ENCODE data around the gene CIPC.
A peak's percentile ranks its signal among the peaks of the same experiment; 100 is the strongest.

The CIPC gene

GRCh38 chr14:77133720-77134338 lies 35.8 kb downstream of the CIPC start:
- Mint-ChIP-seq H3K27me3 (ENCODE audit: low read depth) (peaks cover 93% of the 10 kb centered on the region), H3K4me1 (no peaks in the 10 kb centered on the region), H3K9me3 (no peaks in the 10 kb centered on the region), H3K36me3 (ENCODE audit: low read depth) (no peaks in the 10 kb centered on the region), H3K4me3 (no peak overlapping the region), H3K27ac (no peak overlapping the region)
- TF ChIP-seq, protein P1, sequence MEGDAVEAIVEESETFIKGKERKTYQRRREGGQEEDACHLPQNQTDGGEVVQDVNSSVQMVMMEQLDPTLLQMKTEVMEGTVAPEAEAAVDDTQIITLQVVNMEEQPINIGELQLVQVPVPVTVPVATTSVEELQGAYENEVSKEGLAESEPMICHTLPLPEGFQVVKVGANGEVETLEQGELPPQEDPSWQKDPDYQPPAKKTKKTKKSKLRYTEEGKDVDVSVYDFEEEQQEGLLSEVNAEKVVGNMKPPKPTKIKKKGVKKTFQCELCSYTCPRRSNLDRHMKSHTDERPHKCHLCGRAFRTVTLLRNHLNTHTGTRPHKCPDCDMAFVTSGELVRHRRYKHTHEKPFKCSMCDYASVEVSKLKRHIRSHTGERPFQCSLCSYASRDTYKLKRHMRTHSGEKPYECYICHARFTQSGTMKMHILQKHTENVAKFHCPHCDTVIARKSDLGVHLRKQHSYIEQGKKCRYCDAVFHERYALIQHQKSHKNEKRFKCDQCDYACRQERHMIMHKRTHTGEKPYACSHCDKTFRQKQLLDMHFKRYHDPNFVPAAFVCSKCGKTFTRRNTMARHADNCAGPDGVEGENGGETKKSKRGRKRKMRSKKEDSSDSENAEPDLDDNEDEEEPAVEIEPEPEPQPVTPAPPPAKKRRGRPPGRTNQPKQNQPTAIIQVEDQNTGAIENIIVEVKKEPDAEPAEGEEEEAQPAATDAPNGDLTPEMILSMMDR (IDR thresholded peaks at IDR 0.05; ENCODE audit: unreplicated experiment in 3 of 3), result no peak

DNA sequence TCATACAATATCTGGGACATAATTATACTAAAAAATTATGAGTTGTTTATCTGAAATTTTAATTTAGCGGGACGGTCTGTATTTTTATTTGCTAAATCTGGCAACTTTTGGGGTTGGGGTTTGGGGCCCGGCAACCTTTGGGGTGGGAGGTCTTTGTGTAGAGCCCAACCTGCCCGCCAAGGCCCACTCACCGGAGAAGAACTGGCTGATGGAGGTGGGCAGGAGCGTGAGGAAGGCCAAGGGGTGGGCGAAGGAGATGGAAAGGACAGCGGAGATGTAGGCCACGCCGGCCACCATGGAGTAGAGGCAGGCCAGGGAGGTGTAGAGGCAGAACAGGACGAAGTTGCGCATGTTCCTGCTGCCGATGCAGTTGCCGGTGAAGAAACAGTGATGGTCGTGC lies 41.0 kb downstream of the CIPC start:
- Mint-ChIP-seq H3K27me3 (ENCODE audit: low read depth) (peaks cover 91% of the 10 kb centered on the region), H3K36me3 (ENCODE audit: low read depth) (no peaks in the 10 kb centered on the region), H3K27ac (no peak overlapping the region), H3K4me1 (peaks cover 12% of the 10 kb centered on the region), H3K9me3 (no peaks in the 10 kb centered on the region), H3K4me3 (peak overlapping the region; percentile 28 to 46 (median 43))
- TF ChIP-seq, protein P1 (IDR thresholded peaks at IDR 0.05; ENCODE audit: unreplicated experiment in 3 of 3), result no peak

DNA sequence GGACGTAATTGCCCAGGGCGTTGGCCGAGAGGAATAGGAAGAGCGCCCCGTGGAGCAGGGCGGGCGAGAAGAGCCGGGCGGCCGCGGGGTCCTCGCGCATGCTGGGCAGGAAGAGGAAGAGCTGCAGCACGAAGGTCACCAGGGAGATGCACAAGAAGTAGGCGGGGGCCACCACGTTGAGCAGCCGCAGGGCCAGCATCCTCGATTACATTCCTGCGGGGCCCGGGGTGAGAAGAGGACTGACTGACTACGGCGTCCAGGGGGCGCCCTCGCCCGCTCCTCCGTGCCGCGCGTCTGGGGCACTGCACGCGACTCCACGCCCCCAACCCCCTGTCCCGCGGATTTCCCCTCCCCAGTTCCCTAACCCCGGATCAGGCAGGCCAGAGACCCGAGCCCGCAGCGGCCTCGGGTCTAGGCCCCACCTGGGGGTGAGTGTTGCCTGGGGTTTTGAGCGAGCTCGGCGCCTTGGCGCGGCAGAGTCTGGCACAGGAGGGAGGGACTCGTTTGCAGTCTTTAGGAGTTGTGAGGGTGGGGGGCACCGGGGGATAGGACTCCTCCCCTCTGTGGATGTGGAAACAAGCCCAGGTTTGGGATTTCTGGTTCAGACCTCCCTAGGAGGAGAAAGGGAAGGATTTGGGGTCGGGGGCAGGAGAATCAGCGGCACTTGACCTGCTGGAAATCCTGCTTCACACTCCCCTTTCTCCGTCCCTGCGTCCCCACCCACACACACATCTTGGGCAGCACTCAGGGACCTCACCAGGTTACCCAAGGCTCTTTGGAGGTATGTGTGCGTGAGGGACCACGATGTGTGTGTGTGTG lies 41.7 kb downstream of the CIPC start:
- Mint-ChIP-seq H3K4me3 (peak overlapping the region; percentile 74 to 77 (median 74)), H3K27ac (no peak overlapping the region), H3K36me3 (ENCODE audit: low read depth) (no peaks in the 10 kb centered on the region), H3K9me3 (no peaks in the 10 kb centered on the region), H3K27me3 (ENCODE audit: low read depth) (peaks cover 91% of the 10 kb centered on the region), H3K4me1 (peaks cover 12% of the 10 kb centered on the region)
- TF ChIP-seq, protein P1 (IDR thresholded peaks at IDR 0.05; ENCODE audit: unreplicated experiment in 3 of 3), result peak; percentile 37 to 59 (median 41)

- Mint-ChIP-seq H3K9me3 (no peaks in the 10 kb centered on the region), H3K36me3 (ENCODE audit: low read depth) (no peaks in the 10 kb centered on the region), H3K27ac (no peak overlapping the region), H3K4me3 (peak overlapping the region; percentile 74 to 77 (median 74)), H3K27me3 (ENCODE audit: low read depth) (peaks cover 92% of the 10 kb centered on the region), H3K4me1 (peaks cover 12% of the 10 kb centered on the region)
- TF ChIP-seq, protein P1 (IDR thresholded peaks at IDR 0.05; ENCODE audit: unreplicated experiment in 3 of 3), result no peak
Observed at GRCh38 chr14:77140359-77141213, 42.5 kb downstream of the CIPC start.

DNA sequence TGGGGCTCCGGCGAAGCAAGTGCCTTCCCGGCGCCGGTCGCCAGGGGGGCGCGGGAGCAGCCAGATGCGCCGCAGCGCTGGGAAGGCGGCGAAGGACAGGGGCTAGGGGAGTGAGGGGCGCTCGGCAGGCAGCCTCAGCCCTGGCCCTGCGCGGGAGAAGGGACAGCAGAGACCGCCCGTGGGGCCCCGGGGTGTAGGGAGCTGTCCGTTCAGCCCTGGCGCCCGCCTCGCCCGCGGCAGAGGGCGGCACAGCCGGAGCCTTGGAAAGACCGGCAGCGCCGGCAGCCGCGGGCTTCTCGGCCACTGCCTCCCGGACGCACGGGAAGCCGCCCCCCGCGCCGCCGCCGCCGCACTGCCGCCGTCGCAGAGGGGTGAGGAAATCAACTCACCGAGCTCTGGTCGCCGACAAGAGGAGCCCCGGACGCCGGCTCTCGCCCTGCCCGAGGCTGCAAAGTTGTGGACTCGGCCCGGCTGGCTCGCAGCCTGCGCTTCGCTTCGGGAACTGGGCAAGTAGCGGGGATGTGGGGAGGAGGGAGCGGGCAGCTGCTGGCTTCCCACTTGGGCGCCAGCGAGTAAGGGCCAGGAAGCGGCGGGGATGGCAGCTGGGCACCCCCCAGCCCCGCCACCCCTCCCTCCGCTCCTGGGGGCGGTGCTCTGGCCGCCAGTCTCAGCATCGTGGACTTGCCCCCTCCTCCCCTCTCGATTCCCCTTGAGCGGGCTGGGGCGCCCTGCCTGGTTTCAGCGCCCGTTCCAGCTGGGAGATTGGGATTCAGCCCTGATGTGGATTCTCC lies 43.4 kb downstream of the CIPC start, which contains the start of gene ZDHHC22:
Gene ZDHHC22, minus strand, starts transcription at position 578 of the 791 bp plus-strand sequence. CDS start 2,053 bp downstream, outside the sequence.
- no peak within 1 kb of the TSS for H3K27ac Mint-ChIP-seq
- H3K4me1 Mint-ChIP-seq, result peaks cover 12% of the 10 kb centered on the region
- H3K27me3 Mint-ChIP-seq (ENCODE audit: low read depth), result peaks cover 93% of the 10 kb centered on the region
- no peaks in the 10 kb centered on the region for H3K36me3 Mint-ChIP-seq (ENCODE audit: low read depth)
- peak within 1 kb of the TSS; percentile 82 to 84 (median 83) for H3K4me3 Mint-ChIP-seq
- TF ChIP-seq, protein P1 (IDR thresholded peaks at IDR 0.05; ENCODE audit: unreplicated experiment in 3 of 3), result peak; percentile 50 to 69 (median 66)
- no peaks in the 10 kb centered on the region for H3K9me3 Mint-ChIP-seq
